ENCODE data around the gene LRRC59. TPM values are rescaled to one million over a fixed set of nuclear protein-coding genes. Genes with fewer than 3 reads are reported as not detected.
"Not testable (repeated sequence)": the region's sequence is repeated elsewhere in the genome, so short reads cannot be mapped to it uniquely, and the experiment has no call there.

LRRC59 gene
- 44.6 TPM for total RNA-seq

GRCh38 chr17:50397111-50397918, at the start of gene LRRC59:
TSS of gene LRRC59 (minus strand) at chr17:50397523. CDS start at chr17:50397317, 206 bp downstream.
- DNase-seq, result peak; percentile 83

DNA sequence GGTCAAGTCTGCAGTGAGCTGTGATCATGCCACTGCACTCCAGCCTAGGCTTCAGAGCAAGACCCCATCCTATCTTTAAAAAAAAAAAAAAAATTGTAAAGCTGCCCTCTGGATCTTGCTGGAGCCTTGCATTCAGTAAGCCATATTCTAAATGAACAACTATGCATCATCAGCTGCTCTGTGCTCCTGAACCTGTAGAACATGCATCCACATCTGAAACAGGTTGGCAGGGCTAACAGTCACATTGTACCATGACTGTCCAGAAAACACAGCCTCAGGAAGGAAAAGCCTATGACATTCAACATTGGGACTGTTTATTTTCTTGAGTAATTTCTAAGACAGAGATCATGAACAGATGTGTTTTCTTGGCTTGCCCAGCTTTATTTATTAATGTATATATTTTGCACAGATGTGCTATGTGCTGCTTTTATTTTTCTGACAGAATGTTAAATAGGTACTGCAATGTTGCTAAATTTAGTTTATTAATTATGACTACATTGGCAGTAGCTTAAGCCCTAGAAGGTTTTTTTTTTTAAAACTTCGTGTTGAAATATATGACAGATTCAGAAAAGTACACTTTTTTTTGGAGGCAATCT, 48.5 kb upstream of the LRRC59 start:
- DNase-seq, result peak; percentile 74

DNA sequence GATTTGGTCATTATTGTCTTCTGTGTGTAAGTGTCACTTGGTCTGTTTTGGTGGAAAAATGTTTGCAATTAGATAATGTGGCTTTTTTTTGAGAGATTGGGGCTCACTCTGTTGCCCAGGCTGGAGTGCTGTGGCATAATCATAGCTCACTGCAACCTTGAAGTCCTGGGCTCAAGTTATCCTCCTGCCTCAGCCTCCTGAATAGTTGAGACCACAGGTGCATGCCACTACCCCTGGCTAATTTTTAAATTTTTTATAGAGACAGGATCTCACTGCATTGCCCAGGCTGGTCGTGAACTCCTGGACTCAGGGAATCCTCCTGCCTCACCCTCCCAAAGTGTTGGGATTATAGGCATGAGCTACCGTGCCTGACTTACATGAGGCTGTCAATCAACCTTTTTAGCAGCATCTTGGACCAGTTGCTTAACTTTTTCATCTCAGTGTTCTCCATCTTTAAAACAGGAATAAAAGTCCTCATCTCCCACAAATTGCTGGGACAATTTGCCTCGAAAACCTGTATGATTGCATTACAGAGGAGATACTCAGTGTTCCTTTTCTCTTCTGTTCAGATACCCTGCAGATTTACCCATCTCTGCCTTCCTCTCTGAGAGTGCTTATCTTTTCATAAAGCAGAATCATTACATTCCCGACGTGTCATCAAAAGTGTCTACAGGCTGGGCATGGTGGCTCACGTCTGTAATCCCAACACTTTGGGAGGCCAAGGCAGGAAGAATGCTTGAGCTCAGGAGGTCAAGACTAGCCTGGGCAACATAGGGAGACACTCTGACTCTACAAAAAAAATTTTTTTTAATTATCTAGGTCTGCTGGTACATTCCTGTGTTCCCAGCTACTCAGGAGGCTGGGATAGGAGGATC, 47.8 kb upstream of the LRRC59 start:
- no peak for DNase-seq

DNA sequence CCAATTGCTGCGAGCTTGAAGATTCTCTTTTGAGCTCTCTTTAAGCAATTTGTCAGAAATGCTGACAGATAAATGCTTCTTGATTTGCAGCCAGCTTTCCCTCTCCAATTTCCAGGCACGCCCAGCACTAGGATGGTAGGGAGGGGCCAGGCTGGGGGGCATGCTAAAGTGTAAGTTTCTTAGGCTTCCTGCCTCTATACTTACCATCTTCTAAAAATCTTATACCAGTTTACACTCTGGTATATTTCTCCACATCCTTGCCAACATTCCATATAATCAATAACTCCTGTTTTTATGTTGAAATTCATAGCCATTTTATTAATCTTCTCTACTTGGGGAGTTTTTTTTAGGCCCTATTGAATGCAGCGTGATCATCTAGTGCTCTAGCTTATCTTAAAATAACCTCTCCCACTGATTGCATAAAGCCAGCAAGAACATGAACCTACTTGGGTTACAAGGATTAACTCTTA, 46.2 kb upstream of the LRRC59 start:
- peak; percentile 72 for DNase-seq

DNA sequence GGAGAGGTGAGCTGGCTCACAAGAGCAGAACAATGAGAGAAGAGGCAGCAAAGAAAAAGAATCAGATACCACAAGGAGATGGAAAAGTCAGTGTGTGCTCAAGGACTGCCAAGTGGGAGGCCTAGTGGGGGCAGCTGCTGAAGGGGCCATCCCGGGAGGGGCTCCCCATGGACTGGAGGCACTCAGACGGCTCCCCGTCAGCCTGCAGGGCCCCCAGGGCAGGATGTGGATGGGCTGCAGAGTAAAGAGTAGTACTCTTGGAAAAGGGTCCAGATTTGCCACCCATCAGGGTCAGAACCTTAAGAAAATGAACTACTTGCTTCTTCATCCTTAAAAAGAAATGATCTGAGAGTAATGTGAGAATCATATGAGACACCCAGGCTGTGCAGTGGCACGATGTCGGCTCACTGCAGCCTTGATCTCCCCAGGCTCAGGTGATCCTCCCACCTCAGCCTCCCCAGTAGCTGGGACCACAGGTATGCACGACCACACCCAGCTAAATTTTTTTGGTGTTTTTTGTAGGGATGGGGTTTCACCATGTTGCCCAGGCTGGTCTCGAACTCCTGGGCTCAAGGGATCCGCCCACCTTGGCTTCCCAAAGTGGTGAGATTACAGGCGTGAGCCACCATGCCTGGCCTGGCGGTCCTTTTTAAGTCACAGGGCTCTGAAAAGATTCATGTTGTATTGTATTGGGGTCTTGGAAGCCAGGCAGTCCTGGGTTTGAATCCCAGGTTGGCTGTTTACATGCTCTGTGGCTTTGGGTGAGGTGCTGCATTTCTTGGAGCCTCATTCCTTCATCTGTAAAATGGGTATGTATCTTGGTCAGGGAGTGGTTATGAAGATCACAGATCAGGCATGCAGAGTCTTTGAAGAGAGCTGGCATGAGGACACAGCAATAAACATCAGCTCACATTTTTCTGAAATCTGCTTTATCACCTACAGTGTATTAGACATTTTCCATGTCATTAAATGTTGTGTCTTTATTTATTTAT, 43.8 kb upstream of the LRRC59 start:
- DNase-seq, result no peak

DNA sequence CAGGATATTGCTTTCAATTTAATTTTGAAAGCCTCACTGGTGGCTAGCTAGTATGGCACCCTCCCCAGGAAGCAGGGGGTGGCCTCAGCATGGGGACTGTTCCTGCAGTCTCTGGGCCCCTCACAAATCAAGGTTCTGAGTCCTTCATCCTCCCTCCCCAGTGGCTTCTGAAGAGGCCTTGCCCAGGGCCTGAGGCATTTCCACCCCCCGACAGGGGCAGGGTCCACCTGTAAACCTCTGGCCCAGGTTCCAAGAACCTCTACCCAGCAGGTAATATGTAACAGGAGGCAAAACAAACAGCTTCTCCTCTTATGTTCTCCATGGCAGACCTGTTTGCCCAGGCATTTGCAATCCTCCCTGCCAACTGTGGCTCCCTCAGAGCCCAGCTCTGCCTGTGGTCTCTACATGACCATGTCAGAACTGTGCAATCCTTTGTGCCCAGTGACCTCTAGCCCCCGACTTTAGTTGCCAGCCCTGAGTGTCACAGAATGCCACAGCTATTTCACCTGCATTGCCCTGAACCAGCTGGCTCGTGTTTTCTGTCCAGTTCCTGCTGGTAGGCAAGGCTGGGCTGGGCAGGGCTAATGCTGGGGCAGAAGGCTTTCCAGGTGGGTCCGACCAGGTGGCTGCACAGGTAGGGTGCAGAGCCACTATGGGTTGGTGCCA, 43.0 kb upstream of the LRRC59 start:
- no peak for DNase-seq

DNA sequence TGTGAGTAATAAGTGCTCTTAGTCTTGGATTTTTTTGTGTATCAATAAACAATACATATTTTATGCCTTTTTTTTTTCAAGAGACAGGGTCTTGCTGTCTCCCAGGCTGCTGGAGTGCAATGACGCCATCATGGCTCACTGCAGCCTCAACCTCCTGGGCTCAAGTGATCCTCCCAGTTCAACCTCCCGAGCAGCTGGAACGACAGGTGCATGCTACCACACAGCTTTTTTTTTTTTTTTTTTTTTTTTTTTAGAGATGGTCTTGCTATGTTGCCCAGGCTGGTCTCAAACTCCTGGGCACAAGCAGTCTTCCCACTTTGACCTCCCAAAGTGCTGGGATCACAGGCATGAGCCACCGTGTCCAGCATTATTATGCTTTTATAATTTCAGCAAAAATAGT, 41.7 kb upstream of the LRRC59 start:
- DNase-seq, result no peak

GRCh38 chr17:50437409-50437808, 40.1 kb upstream of the LRRC59 start:
- DNase-seq, result no peak

- no peak for DNase-seq
Measured at GRCh38 chr17:50432125-50432762, 34.9 kb upstream of the LRRC59 start.

DNA sequence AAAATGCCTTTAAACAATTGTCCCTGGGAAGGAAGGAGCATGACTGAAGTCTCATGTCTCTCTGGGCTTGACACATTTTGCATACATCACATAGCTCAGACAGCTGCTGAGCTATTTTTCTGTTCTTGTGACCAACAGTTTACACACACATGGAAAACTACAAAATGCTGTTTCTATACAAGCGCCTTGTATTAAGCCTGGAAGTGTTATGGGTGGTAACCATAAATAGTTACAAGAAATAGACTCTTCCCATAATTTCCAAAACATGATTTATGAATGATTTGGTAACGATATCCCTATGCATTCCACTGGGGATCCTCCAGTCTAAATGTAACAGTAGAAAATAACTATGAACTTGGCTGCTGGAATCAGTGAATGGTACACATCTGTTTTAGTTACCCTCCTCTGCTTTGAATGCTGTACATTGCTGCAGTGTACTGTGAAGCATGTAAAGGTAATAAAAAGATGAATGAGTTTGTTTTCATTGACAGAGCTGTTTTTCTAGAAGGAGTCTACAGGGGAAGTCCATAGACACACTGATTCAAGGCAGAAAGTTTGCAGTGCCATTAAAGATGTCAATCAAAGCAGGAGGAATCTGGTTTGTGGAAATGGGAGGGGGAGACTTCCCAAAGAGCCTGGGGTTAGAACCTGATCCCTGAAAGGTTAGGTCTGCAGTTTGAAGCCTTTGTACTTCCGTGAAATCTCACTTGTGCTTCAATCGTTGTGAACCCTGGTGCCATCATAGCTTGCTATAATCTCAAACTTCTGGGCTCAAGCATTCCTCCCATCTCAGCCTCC, 33.7 kb upstream of the LRRC59 start:
- DNase-seq, result peak; percentile 93

DNA sequence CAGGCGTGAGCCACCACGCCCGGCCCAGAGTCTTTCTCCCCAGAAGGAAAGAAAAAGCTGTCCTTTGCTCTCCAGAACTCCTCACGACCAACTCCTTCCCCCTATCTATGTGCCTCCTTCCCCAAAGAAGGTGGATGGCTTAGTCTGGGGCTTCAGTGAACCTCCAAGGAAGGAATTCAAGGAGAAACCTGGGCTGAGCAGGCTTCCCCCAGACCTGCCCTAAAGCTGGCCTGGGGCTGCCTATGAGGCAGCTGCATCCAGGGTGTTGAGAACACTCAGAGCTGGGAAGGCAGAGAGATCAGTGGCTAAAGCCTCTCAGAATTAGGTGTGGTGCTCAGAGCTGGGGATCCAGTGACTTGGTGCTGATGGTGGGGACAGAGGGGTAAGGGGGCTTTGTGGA, 32.5 kb upstream of the LRRC59 start:
- no peak for DNase-seq

- DNase-seq, result peak; percentile 22
Measured at GRCh38 chr17:50428831-50429424, 31.6 kb upstream of the LRRC59 start.

DNA sequence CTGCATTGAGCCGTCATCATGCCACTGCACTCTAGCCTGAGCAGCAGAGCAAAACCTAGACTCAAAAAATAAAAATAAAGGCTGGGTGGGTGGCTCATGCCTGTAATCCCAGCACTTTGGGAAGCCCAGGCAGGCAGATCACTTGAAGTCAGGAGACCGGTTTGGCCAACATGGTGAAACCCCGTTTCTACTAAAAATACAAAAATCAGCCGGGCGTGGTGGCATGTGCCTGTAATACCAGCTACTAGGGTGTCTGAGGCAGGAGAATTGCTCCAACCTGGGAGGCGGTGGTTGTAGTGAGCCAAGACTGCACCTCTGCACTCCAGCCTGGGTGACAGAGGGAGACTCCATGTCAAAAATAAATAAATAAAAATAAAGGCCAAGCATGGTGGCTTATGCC, 30.8 kb upstream of the LRRC59 start:
- not testable (repeated sequence) for DNase-seq

DNA sequence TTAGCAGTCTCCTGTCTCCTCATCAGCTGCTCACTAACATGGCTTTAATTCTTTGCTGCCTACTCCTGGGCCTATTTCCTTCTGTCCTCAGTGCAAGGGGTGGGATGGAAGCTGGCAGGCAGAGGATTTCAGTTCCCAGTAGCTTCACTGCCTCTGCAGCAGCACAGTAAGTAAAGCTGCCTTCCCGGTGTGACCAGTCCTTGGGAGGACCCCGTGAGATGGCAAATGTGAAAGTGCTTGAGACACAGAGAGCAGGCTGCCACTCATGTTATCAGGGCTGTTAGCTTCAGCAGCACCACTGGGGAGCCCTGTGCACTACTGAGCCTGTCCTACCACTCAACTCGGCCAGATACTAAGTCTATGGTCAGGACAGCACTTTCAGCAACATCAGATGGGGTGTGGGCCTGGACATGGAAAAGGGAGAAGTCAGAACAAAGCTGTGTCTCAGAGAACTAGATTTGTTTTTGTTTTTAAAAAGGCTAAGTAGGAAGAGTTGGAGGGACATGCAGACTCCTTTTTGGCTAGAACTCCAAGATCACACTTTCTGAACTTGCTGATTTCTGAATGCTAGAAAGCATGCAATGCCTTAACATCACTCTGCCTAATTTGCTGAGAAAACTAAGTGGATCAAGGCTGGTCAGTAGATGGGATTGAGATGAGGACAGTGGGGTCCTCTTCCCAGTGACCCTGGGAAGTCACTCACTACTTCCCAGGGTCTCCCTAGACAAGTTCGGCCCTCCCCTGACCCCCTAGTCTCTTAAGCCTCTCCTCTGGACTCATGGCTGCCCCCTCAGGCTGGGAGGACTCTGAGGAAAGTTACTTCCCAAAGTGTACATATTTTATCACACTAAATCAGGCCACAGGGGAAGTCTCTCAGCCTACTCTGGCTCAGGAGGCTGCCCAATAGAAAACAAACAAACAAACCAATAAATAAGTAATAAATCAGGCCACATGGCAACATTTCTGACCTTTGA, 29.8 kb upstream of the LRRC59 start:
- peak; percentile 30 for DNase-seq

DNA sequence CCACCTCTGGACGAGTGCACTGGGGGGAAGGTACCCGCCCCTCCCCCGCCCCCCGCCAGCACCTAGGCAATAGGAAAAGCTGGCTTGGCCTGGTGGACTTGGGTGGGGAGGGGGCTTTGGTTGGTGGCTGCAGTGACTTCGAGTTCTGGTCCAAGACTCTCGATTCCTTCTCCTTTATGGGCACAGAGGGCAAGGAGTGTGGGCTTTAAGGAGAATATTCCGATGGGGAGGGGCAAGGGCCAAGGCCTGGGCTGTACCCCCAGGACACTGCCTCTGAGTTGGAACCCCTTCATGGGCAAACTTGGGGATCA, 29.1 kb upstream of the LRRC59 start:
- no peak for DNase-seq

GRCh38 chr17:50425682-50426471, 28.6 kb upstream of the LRRC59 start, which contains the start of gene ACSF2:
TSS of gene ACSF2 (plus strand) at chr17:50426218. CDS start at chr17:50426262, 44 bp downstream.
- DNase-seq, result no peak

Measured in skin of body (tissue), 2 donors.